K562 (cell line): ENCODE measurements around the gene PAQR4. TPM values are rescaled to one million over a fixed set of nuclear protein-coding genes. Genes with fewer than 3 reads are reported as not detected.

Experiments used
- BHLHE40 ChIP-seq: IDR thresholded peaks from 2 replicates; pipeline ENCODE4 v1.6.1; 2011; ENCODE audit warnings: low read length, improper control_type of control experiment
- CTBP1 ChIP-seq: fragments of 450-650 bp; IDR thresholded peaks from 2 replicates; pipeline ENCODE4 v1.6.1; 2016; ENCODE audit warnings: borderline replicate concordance
- HLTF ChIP-seq: fragments of 450-650 bp; IDR thresholded peaks from 2 replicates; pipeline ENCODE4 v1.6.1; 2016
- JUND ChIP-seq, 2 experiments: IDR thresholded peaks; 2 replicates in 1 of 2; 3 replicates in 1 of 2; pipeline ENCODE4 v1.6.1; 2011; ENCODE audit warnings: borderline replicate concordance in 2 of 2, low read depth in 2 of 2, low read length in 2 of 2, improper control_type of control experiment in 1 of 2, missing biosample characterization in 1 of 2, missing genetic modification characterization in 1 of 2, missing genetic modification reagents in 1 of 2
- RAD21 ChIP-seq, 2 experiments: fragments of 250-450 bp in 1 of 2; fragments of 450-650 bp in 1 of 2; sonication (Bioruptor Pico) in 1 of 2; formaldehyde crosslinking in 1 of 2; IDR thresholded peaks in 1 of 2; conservative IDR thresholded peaks in 1 of 2; 2 replicates each; pipeline versions ENCODE4 v1.4.0 to v1.8.0; 2020 to 2022; ENCODE audit warnings: mild to moderate bottlenecking in 2 of 2, moderate library complexity in 1 of 2
- ZFX ChIP-seq: sonication (generic); formaldehyde crosslinking; IDR thresholded peaks from 2 replicates; pipeline ENCODE4 v1.8.0; 2022; ENCODE audit warnings: mild to moderate bottlenecking, missing genetic modification reagents, moderate library complexity
- ZNF184 ChIP-seq: sonication (generic); formaldehyde crosslinking; IDR thresholded peaks from 2 replicates; pipeline ENCODE4 v1.5.0; 2020; ENCODE audit warnings: missing genetic modification reagents
- polyA plus RNA-seq, 8 experiments: library from polyadenylated mRNA; depleted of rRNA in 4 of 8; stranded (reverse) in 5 of 8; unstranded in 3 of 8; fragments of >200 nt; fragmentation: Nextera tagmentation in 2 of 8; fragmentation: Illumina TruSeq in 1 of 8; extraction: Ambion mirVana in 2 of 8; extraction: Trizol in 1 of 8; gene quantifications; 2 replicates each; pipeline versions ENCODE4 v1.2.1 to v1.2.3, GENCODE V29; 2011 to 2014; ENCODE audit warnings: inconsistent platforms in 1 of 8, missing spikeins in 1 of 8
- total RNA-seq, 7 experiments: library from RNA; depleted of rRNA in 6 of 7; stranded (reverse); fragments of >200 nt in 6 of 7; fragmentation: Illumina TruSeq in 2 of 7; extraction: Trizol in 2 of 7; gene quantifications; 2 replicates each; pipeline versions ENCODE4 v1.2.1 to v1.2.3, GENCODE V29; 2011 to 2021; ENCODE audit warnings: low replicate concordance in 1 of 7
- TF ChIP-seq, protein P1 (sequence below): fragments of 150-350 bp; conservative IDR thresholded peaks from 2 replicates; pipeline ENCODE4 v1.6.1; 2014; ENCODE audit warnings: low read length
- TF ChIP-seq, protein P2 (sequence below): conservative IDR thresholded peaks from 2 replicates; pipeline ENCODE4 v1.6.1; 2011; ENCODE audit warnings: low read depth, mild to moderate bottlenecking, low read length; ENCODE audit not compliant: control insufficient read depth
- TF ChIP-seq, protein P3 (sequence below), 2 experiments: fragments of 200-800 bp in 1 of 2; sonication (Bioruptor generic) in 1 of 2; sonication (generic) in 1 of 2; formaldehyde crosslinking in 1 of 2; IDR thresholded peaks in 1 of 2; conservative IDR thresholded peaks in 1 of 2; 2 replicates each; pipeline versions ENCODE4 v1.5.0 to v1.6.1; 2016 to 2020; ENCODE audit warnings: missing compliant biosample characterization in 1 of 2, missing genetic modification characterization in 1 of 2, missing genetic modification reagents in 1 of 2
- TF ChIP-seq, protein P4 (sequence below), 2 experiments: fragments of 450-650 bp in 1 of 2; sonication (generic) in 1 of 2; formaldehyde crosslinking in 1 of 2; IDR thresholded peaks; 2 replicates each; pipeline versions ENCODE4 v1.7.1 to v1.9.0; 2016 to 2022; ENCODE audit warnings: inconsistent platforms in 1 of 2, mild to moderate bottlenecking in 1 of 2, missing genetic modification reagents in 1 of 2

The PAQR4 gene
- total and polyA plus RNA-seq, 9 of the 15 experiments (the other 6 are each of a cell fraction or from before 2014, with no cell fraction given), result 0.62 to 40.4 (median 19.5) TPM

DNA sequence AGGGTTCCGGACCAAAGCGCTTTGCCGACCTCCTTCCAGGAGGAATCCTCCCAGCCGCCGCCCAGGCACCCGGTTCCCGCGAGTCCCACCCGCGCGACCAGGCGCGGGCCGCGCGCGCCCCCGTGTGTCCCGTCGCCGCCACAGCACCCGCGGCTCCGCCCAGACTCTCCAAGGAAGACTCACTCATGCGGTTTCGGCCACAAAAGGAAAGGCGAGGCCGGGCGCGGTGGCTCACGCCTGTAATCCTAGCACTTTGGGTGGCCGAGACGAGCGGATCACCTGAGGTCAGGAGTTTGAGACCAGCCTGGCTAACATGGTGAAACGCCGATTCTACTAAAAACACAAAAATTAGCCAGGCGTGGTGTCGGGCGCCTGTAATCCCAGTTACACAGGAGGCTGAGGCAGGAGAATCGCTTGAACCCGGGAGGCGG is 14.6 kb downstream of the PAQR4 start (continued):
- TF ChIP-seq, protein P1, sequence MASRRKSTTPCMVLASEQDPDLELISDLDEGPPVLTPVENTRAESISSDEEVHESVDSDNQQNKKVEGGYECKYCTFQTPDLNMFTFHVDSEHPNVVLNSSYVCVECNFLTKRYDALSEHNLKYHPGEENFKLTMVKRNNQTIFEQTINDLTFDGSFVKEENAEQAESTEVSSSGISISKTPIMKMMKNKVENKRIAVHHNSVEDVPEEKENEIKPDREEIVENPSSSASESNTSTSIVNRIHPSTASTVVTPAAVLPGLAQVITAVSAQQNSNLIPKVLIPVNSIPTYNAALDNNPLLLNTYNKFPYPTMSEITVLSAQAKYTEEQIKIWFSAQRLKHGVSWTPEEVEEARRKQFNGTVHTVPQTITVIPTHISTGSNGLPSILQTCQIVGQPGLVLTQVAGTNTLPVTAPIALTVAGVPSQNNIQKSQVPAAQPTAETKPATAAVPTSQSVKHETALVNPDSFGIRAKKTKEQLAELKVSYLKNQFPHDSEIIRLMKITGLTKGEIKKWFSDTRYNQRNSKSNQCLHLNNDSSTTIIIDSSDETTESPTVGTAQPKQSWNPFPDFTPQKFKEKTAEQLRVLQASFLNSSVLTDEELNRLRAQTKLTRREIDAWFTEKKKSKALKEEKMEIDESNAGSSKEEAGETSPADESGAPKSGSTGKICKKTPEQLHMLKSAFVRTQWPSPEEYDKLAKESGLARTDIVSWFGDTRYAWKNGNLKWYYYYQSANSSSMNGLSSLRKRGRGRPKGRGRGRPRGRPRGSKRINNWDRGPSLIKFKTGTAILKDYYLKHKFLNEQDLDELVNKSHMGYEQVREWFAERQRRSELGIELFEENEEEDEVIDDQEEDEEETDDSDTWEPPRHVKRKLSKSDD, result no peak
- TF ChIP-seq JUND (IDR thresholded peaks at IDR 0.05; ENCODE audit: borderline replicate concordance, low read depth, low read length) (peak; percentile 56; the same call in 1 of the 2 replicates), JUND (tag; IDR thresholded peaks at IDR 0.05; ENCODE audit: borderline replicate concordance, low read depth, low read length) (peak; percentile 22; the same call in 1 of the 3 replicates), BHLHE40 (peak; percentile 38; the same call in 1 of the 2 replicates), HLTF (0 out of 2 replicates have a peak, but pooled peaks have one; percentile 15), CTBP1 (peak; percentile 91), RAD21 (CRISPR knock-in tag; conservative IDR thresholded peaks at IDR 0.05 in 1 of 2, IDR thresholded peaks at IDR 0.05 in 1 of 2) (peak; percentile 90 to 91), ZFX (CRISPR knock-in tag) (0 out of 2 replicates have a peak, but pooled peaks have one; percentile 38), ZNF184 (CRISPR knock-in tag) (no peak)
- TF ChIP-seq, protein P2, sequence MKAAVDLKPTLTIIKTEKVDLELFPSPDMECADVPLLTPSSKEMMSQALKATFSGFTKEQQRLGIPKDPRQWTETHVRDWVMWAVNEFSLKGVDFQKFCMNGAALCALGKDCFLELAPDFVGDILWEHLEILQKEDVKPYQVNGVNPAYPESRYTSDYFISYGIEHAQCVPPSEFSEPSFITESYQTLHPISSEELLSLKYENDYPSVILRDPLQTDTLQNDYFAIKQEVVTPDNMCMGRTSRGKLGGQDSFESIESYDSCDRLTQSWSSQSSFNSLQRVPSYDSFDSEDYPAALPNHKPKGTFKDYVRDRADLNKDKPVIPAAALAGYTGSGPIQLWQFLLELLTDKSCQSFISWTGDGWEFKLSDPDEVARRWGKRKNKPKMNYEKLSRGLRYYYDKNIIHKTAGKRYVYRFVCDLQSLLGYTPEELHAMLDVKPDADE, result no peak
- TF ChIP-seq, protein P3, sequence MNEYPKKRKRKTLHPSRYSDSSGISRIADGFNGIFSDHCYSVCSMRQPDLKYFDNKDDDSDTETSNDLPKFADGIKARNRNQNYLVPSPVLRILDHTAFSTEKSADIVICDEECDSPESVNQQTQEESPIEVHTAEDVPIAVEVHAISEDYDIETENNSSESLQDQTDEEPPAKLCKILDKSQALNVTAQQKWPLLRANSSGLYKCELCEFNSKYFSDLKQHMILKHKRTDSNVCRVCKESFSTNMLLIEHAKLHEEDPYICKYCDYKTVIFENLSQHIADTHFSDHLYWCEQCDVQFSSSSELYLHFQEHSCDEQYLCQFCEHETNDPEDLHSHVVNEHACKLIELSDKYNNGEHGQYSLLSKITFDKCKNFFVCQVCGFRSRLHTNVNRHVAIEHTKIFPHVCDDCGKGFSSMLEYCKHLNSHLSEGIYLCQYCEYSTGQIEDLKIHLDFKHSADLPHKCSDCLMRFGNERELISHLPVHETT (CRISPR knock-in tag; conservative IDR thresholded peaks at IDR 0.05 in 1 of 2, IDR thresholded peaks at IDR 0.05 in 1 of 2), result 0 out of 4 replicates have a peak, but pooled peaks of 1 of the 2 experiments have one; percentile 25
- TF ChIP-seq, protein P4, sequence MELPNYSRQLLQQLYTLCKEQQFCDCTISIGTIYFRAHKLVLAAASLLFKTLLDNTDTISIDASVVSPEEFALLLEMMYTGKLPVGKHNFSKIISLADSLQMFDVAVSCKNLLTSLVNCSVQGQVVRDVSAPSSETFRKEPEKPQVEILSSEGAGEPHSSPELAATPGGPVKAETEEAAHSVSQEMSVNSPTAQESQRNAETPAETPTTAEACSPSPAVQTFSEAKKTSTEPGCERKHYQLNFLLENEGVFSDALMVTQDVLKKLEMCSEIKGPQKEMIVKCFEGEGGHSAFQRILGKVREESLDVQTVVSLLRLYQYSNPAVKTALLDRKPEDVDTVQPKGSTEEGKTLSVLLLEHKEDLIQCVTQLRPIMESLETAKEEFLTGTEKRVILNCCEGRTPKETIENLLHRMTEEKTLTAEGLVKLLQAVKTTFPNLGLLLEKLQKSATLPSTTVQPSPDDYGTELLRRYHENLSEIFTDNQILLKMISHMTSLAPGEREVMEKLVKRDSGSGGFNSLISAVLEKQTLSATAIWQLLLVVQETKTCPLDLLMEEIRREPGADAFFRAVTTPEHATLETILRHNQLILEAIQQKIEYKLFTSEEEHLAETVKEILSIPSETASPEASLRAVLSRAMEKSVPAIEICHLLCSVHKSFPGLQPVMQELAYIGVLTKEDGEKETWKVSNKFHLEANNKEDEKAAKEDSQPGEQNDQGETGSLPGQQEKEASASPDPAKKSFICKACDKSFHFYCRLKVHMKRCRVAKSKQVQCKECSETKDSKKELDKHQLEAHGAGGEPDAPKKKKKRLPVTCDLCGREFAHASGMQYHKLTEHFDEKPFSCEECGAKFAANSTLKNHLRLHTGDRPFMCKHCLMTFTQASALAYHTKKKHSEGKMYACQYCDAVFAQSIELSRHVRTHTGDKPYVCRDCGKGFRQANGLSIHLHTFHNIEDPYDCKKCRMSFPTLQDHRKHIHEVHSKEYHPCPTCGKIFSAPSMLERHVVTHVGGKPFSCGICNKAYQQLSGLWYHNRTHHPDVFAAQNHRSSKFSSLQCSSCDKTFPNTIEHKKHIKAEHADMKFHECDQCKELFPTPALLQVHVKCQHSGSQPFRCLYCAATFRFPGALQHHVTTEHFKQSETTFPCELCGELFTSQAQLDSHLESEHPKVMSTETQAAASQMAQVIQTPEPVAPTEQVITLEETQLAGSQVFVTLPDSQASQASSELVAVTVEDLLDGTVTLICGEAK (IDR thresholded peaks at IDR 0.05), result no peak
- TF ChIP-seq, protein P4 (CRISPR knock-in tag; IDR thresholded peaks at IDR 0.05), result no peak
